GM21447 (cell line): ENCODE data around the gene MALT1.
"Not testable (repeated sequence)": the region's sequence is repeated elsewhere in the genome, so short reads cannot be mapped to it uniquely, and the experiment has no call there.

Experiments used
- ATAC-seq: cut with Tn5 transposase; IDR thresholded peaks from one replicate; pipeline ENCODE4 v1.9.1; 2021; ENCODE audit not compliant: unreplicated experiment

Gene MALT1

GRCh38 chr18:58768293-58768974 is 97.2 kb downstream of the MALT1 start:
- ATAC-seq = peak; percentile 71

DNA sequence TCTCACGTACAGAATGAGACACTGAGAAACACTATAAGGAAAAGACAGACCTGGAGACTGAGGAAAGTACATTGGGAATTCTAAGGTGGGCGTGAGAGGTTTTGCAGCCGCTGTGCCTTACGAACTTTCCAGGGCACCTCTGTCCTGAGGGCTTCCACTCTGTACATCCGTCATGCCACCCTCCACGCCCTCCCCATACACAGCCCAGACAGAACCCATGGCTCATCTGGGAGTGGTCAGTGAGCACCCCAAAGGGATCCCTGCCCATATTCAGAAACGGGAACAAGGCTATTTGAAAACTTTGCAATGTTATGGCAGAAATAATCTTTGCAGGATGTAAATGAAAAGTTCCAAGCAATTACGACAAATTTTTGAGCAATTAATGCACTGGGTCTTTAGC is 98.1 kb downstream of the MALT1 start:
- no peak for ATAC-seq

GRCh38 chr18:58770601-58771000 is 99.3 kb downstream of the MALT1 start:
- no peak for ATAC-seq

GRCh38 chr18:58772161-58772560 is 100.9 kb downstream of the MALT1 start:
- no peak for ATAC-seq

DNA sequence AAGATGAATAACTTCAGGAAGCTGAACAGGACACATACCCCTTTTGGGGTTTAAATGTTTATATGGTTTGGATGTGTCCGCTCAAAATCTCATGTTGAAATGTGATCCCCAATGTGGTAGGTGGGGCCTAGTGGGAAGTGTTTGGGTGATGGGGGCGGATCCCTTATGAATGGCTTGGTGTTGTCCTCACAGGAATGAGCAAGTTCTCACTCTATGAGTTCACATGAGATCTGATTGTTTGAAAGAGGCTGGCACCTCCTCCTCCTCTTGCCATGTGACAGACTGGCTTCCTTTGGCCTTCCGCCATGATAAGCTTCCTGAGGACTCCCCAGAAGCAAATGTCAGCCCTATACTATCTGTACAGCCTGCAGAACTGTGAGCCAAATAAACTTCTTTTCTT is 104.8 kb downstream of the MALT1 start:
- no peak for ATAC-seq

GRCh38 chr18:58776541-58776940 is 105.3 kb downstream of the MALT1 start:
- ATAC-seq = not testable (repeated sequence)

GRCh38 chr18:58777471-58777870 is 106.2 kb downstream of the MALT1 start:
- no peak for ATAC-seq

- ATAC-seq = no peak
Observed at GRCh38 chr18:58779529-58779928, 108.3 kb downstream of the MALT1 start.

GRCh38 chr18:58780045-58780444 is 108.8 kb downstream of the MALT1 start:
- no peak for ATAC-seq

GRCh38 chr18:58781627-58782194 is 110.4 kb downstream of the MALT1 start:
- peak; percentile 81 for ATAC-seq

GRCh38 chr18:58784601-58785137 is 113.4 kb downstream of the MALT1 start:
- ATAC-seq = no peak

- no peak for ATAC-seq
Observed at GRCh38 chr18:58785171-58785805, 114.0 kb downstream of the MALT1 start.

GRCh38 chr18:58785870-58786269 is 114.6 kb downstream of the MALT1 start:
- ATAC-seq = no peak

GRCh38 chr18:58787536-58788149 is 116.4 kb downstream of the MALT1 start:
- ATAC-seq = no peak

DNA sequence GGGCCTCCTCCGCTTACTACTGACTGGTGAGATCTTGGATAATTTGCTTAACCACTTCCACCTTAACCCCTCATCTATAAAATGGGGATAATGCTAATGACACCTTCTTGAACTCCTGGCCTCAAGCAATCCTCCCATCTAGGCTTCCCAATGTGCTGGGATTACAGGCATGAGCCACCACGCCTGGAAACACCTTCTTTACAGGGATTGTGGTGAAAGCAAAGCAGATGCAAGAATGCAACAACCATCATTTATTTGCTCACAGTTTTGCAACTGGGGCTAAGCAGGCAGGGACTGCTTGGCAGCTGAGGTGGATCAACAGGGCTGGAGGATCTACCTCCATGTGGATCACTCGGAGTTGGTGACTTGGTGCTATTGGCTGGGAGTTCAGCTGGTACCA is 117.2 kb downstream of the MALT1 start:
- no peak for ATAC-seq

DNA sequence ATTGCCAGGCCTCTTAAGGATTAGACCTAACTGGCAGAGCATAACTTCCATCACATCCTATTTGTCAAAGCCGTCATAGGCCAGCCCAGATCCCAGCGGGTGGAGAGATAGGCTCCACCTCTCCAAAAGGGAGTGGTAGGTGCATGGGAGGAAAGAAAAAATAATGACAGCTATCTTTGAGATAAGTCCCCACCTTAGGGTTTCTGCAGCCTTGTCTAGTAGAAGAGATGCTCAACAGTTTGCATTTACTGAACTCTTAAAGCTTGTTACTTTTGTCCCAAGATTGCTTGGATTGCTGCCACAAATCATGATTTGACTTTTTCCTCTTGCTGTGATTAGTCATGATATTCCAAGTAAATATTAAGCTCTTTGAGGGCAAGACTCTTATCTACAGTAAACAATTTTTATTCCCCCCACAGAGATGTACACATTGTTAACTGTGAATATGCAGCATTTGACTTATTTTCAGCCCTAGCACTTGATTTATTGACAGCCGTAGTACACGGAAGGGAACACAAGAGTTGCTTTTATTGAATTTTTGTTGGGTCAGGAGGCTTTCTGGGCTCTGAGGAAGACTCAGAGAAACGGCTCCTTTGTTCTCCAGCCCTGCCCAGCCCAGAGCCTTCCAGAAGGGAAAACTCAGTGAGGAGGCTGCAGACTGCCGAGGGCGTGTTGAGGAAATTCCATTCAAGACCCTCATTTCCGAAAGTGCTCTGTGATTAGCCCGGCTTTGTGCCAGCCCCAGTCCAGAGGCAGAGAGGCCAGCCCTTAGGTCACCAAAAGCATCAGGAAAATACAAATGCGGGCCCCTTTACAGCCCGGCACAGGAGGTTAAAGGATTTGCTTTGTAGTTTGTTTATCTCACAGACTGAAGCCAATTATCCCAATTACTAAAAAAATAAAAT is 118.0 kb downstream of the MALT1 start:
- no peak for ATAC-seq

GRCh38 chr18:58789876-58790240 is 118.6 kb downstream of the MALT1 start:
- no peak for ATAC-seq

GRCh38 chr18:58792086-58792485 is 120.8 kb downstream of the MALT1 start:
- ATAC-seq = peak; percentile 90

DNA sequence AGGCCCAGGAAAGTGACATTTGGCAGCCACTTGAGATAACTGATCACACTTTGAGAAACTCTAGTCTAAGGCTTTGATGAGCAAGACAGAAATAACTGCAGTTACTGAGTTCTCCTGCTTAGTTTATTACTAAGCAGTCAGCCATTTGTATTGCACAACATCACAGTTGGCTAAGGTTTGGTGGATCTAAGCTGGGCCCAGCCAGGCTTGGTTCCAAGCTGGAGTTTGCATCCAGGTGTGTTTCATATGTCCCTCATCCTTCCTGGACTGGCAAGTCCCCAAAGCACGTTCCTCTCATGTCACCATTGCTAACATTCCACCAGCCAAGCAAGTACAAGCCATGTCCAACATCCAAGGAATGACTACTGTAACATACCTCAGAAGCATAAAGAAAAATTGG is 122.1 kb downstream of the MALT1 start:
- no peak for ATAC-seq

DNA sequence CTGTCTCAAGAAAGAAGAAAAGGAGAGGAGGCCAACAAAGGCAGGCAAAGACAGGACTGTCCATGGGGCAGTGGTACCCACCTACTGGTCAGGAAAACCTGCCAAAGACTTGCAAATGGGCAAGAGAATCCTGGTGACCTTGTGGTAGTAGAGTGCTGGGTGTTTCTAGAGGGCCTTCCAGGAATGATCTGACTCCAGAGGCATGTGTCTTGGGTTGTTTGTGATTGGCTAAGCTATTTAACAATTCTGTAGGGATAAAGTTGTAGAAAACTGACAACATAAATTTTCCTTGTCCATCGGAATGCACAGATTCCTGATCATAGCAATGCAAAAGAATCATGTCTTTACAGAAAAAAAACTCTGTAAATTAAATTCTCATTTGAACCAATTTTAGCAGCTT is 125.0 kb downstream of the MALT1 start:
- ATAC-seq = no peak

DNA sequence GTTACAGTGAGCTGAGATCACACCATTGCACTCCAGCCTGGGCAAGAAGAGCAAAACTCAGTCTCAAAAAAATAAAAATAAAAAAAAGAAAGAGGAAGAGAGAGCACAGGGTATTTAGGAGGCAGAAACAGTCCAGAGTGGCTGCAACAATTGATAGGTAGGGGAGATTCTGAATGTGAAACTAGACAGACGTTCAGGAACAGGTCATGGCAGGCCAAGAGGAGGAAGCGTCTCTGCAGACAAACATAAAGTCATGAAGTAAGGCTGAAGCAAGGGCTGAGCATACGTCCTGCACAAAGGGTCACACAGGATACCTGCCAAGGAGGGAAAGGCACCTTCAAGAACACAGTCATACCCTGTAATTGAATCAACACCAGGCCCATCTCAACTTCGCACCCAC is 129.3 kb downstream of the MALT1 start:
- peak; percentile 96 for ATAC-seq
